Small intestine (tissue), 7 donors: ENCODE data around the gene WFIKKN1. TPM values are rescaled to one million over a fixed set of nuclear protein-coding genes. Genes with fewer than 3 reads are reported as not detected.

ENCODE experiments used
- DNase-seq, 2 donors: peaks; one replicate each; pipeline versions ENCODE4 v3.0.0 to v3.0.0-alpha.2; 2013
- FAIRE-seq: peaks from 2 replicates; lab custom pipeline; 2012; peaks lifted over from hg19 to GRCh38; lab: Jason Lieb, UNC
- H3K27ac ChIP-seq, 3 donors: one replicate each; pipeline ENCODE4 v1.5.1; 2013; ENCODE audit warnings: low read length in 2 of 3, mild to moderate bottlenecking in 2 of 3, control low read depth in 1 of 3, inconsistent platforms in 1 of 3, low read depth in 1 of 3, moderate library complexity in 1 of 3
- H3K27me3 ChIP-seq, 3 donors: one replicate each; pipeline ENCODE4 v1.6.1; 2013; ENCODE audit warnings: low read length in 3 of 3, inconsistent platforms in 1 of 3; ENCODE audit not compliant: control insufficient read depth in 3 of 3, insufficient read depth in 3 of 3
- H3K36me3 ChIP-seq, 3 donors: one replicate each; pipeline ENCODE4 v1.6.1; 2013; ENCODE audit warnings: low read length in 3 of 3, inconsistent platforms in 1 of 3, low read depth in 1 of 3, mild to moderate bottlenecking in 1 of 3, moderate library complexity in 1 of 3; ENCODE audit not compliant: control insufficient read depth in 3 of 3, insufficient read depth in 2 of 3
- H3K4me1 ChIP-seq, 3 donors: one replicate each; pipeline ENCODE4 v1.6.1; 2013; ENCODE audit warnings: low read length in 2 of 3, inconsistent platforms in 1 of 3, low read depth in 1 of 3, mild to moderate bottlenecking in 1 of 3, moderate library complexity in 1 of 3; ENCODE audit not compliant: control insufficient read depth in 3 of 3, insufficient read depth in 2 of 3
- H3K4me3 ChIP-seq, 3 donors: one replicate each; pipeline ENCODE4 v1.5.1; 2013; ENCODE audit warnings: low read length in 3 of 3, control low read depth in 1 of 3, inconsistent platforms in 1 of 3, low read depth in 1 of 3, mild to moderate bottlenecking in 1 of 3, moderate library complexity in 1 of 3
- H3K9me3 ChIP-seq, 2 donors: one replicate each; pipeline ENCODE4 v1.6.1; 2013; ENCODE audit warnings: low read depth in 1 of 2, low read length in 1 of 2; ENCODE audit not compliant: control insufficient read depth in 2 of 2, insufficient read depth in 1 of 2
- WGBS, 3 donors: extraction: QIAGEN DNeasy Blood & Tissue Kit; methylation state at CpG; one replicate each; pipeline ENCODE4 v1.1.7; 2013; 5-methylcytosine and 5-hydroxymethylcytosine counted together
- polyA plus RNA-seq, 4 donors: library from polyadenylated mRNA; stranded (reverse) in 3 of 4; unstranded in 1 of 4; fragments of 200-250 nt in 3 of 4; fragments of 120-200 nt in 1 of 4; gene quantifications; one replicate each; pipeline versions ENCODE4 v1.2.1 to v1.2.3, GENCODE V29; 2013
- donor health status: healthy with polysubstance abuse.
- donor health status: control.
- donor health status: control.
- donor health status: Bipolar disorder and iron deficiency.
- donor health status: healthy.

Gene WFIKKN1
- polyA plus RNA-seq, 4 donors = 0.60 to 7.6 (median 3.6) TPM

DNA sequence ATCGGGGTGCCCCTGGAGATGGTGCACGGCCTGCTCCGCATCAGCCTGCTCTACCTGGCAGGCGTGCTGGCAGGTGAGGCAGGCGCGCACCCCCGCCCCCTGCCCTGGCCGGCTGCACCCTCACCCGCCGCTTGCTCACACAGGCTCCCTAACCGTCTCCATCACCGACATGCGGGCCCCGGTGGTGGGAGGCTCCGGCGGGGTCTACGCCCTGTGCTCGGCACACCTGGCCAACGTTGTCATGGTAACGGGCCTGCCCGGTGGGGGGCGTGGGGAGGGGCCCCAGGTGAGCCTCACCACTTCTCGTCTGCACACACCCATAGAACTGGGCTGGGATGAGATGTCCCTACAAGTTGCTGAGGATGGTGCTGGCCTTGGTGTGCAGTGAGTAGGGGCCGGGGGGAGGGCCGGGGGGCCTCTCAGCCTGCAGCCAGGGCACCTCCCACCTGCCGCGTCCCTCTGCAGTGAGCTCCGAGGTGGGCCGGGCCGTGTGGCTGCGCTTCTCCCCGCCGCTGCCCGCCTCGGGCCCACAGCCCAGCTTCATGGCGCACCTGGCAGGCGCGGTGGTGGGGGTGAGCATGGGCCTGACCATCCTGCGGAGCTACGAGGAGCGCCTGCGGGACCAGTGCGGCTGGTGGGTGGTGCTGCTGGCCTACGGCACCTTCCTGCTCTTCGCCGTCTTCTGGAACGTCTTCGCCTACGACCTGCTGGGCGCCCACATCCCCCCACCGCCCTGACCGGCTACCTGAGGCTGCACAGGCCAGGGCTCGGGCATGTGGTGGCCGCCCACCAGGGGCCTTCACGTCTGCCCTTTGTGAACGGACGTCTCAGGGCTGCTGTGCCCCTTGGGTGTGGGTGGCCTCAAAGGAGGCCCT is 46.8 kb downstream of the WFIKKN1 start:
- H3K4me1 ChIP-seq = peaks cover 8 to 44% (median 10%) of the 10 kb centered on the region in 3 donors
- H3K4me3 ChIP-seq = no peak overlapping the region
- peaks cover 6 to 42% (median 9%) of the 10 kb centered on the region in 3 donors for H3K36me3 ChIP-seq
- DNase-seq (no peak), FAIRE-seq (no peak)
- 47 to 57% (median 53%) methylated on average over 49 to 57 of the region's 57 CpGs for WGBS, 3 donors
- no peaks in the 10 kb centered on the region for H3K9me3 ChIP-seq
- peak overlapping the region in 1 of 3 donors; percentile 30 for H3K27ac ChIP-seq
- peaks cover 0 to 3% (median 0%) of the 10 kb centered on the region in 3 donors for H3K27me3 ChIP-seq

- H3K27ac ChIP-seq = peak overlapping the region in 1 of 3 donors; percentile 5
- DNase-seq (no peak), FAIRE-seq (no peak)
- peaks cover 0 to 3% (median 0%) of the 10 kb centered on the region in 3 donors for H3K27me3 ChIP-seq
- 70 to 77% (median 76%) methylated on average over 19 to 21 of the region's 21 CpGs for WGBS, 3 donors
- H3K4me1 ChIP-seq = peaks cover 8 to 51% (median 10%) of the 10 kb centered on the region in 3 donors
- H3K4me3 ChIP-seq = no peak overlapping the region
- H3K9me3 ChIP-seq = no peaks in the 10 kb centered on the region
- H3K36me3 ChIP-seq = peaks cover 5 to 42% (median 8%) of the 10 kb centered on the region in 3 donors
Observed at GRCh38 chr16:678209-678857, 47.5 kb downstream of the WFIKKN1 start.

DNA sequence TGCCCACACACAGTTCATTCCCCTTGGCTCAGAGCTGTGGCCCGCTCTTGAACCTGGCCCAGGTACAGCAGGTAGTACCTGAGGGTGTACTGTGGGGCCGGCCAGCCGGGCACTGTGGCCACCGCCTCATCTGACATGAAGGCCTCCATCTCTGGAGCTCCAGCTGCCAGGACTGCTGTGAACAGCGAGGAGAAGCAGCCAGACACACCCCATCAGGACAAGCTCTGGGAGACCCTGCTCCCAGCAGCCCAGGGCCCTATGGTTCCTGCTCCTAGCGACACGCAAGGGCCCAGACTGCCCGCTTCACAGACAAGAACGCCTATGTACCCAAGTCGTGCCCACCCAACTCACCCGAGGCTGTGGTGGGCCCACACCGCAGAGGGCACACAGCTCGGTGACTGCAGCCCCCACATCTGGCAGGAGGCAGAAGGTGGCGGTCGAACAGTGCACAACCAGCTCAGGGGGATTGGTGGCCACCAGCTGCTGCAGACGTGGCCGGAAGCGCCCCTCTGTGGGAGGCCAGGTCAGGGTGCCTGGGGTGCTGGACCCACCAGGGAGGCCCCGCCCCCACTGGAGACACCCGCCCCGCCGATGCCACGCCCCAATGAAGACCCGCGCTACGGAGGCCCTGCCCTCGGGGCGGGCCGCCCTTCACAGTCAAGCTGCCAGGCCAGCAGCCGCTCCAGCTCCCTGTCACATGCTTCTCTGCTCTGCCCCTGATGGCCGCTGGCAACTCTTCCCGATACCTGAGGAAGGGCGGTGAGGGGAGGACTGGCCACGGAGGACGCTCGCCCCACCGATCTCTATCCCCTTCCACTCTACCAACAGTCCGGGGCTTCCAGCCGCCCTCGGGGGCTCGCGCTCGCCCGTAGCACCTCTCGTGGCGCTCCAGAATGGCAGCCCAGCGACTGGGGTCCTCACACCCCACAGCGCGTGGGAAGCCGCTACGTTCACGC is 48.4 kb downstream of the WFIKKN1 start:
- Histone ChIP-seq H3K27me3 (peaks cover 0 to 3% (median 0%) of the 10 kb centered on the region in 3 donors), H3K27ac (peak overlapping the region; percentile 69 to 89 (median 70))
- 24 to 29% (median 24%) methylated on average over 41 to 52 of the region's 52 CpGs for WGBS, 3 donors

GRCh38 chr16:679814-680624 is 49.2 kb downstream of the WFIKKN1 start, which contains the start of gene STUB1:
Gene STUB1 (plus strand): TSS chr16:680410. CDS start chr16:680526, 116 bp downstream.
- Histone ChIP-seq H3K9me3 (no peaks in the 10 kb centered on the region), H3K27ac (peak within 1 kb of the TSS; percentile 82 to 97 (median 96)), H3K4me1 (peaks cover 8 to 47% (median 9%) of the 10 kb centered on the region in 3 donors), H3K27me3 (peaks cover 0 to 3% (median 0%) of the 10 kb centered on the region in 3 donors), H3K36me3 (peaks cover 5 to 34% (median 8%) of the 10 kb centered on the region in 3 donors), H3K4me3 (peak within 1 kb of the TSS; percentile 79 to 90 (median 82))
- WGBS, 3 donors = 0 to 1% (median 1%) methylated on average over 37 to 91 of the region's 91 CpGs
- FAIRE-seq (no peak), DNase-seq (peak; percentile 76 to 90)

More for the DNA sequence above, 48.4 kb downstream of the WFIKKN1 start:
- Histone ChIP-seq H3K4me3 (peak overlapping the region in 2 of 3 donors; percentile 43 to 82), H3K9me3 (no peaks in the 10 kb centered on the region), H3K4me1 (peaks cover 8 to 54% (median 10%) of the 10 kb centered on the region in 3 donors), H3K36me3 (peaks cover 5 to 37% (median 8%) of the 10 kb centered on the region in 3 donors)
- DNase-seq = peak; percentile 51 to 85
- no peak for FAIRE-seq

DNA sequence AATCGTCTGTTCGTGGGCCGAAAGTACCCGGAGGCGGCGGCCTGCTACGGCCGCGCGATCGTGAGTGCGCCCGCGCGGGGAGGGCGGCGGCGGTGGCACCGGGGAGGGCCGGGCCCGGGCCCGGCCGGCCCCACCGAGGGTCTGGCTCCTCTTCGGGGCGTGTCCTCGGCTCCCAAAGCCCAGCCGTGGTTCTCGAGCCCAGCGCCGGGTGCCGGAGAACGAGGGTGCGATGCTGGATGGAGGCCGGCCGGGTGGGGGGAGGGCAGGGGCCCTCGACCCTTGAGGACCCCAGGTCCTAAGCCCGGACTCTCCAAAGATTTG is 49.8 kb downstream of the WFIKKN1 start:
- H3K4me1 ChIP-seq = peaks cover 5 to 44% (median 6%) of the 10 kb centered on the region in 3 donors
- DNase-seq (no peak), FAIRE-seq (no peak)
- H3K27ac ChIP-seq = peak overlapping the region; percentile 46 to 96 (median 82)
- peaks cover 0 to 3% (median 0%) of the 10 kb centered on the region in 3 donors for H3K27me3 ChIP-seq
- no peaks in the 10 kb centered on the region for H3K9me3 ChIP-seq
- peak overlapping the region; percentile 79 to 90 (median 82) for H3K4me3 ChIP-seq
- 0 to 1% (median 0%) methylated on average over 32 to 38 of the region's 38 CpGs for WGBS, 3 donors
- H3K36me3 ChIP-seq = peaks cover 5 to 40% (median 9%) of the 10 kb centered on the region in 3 donors

GRCh38 chr16:680967-681745 is 50.4 kb downstream of the WFIKKN1 start:
- Histone ChIP-seq H3K27ac (peak overlapping the region; percentile 46 to 96 (median 82)), H3K27me3 (peaks cover 0 to 2% (median 0%) of the 10 kb centered on the region in 3 donors), H3K9me3 (no peaks in the 10 kb centered on the region), H3K4me1 (peaks cover 4 to 41% (median 5%) of the 10 kb centered on the region in 3 donors), H3K4me3 (peak overlapping the region; percentile 79 to 90 (median 82)), H3K36me3 (peaks cover 5 to 44% (median 9%) of the 10 kb centered on the region in 3 donors)
- 42 to 46% (median 43%) methylated on average over 44 of the region's 44 CpGs for WGBS, 3 donors
- no peak for FAIRE-seq
- DNase-seq = peak; percentile 50 to 54
